HEK293 (cell line): ENCODE results near the gene TMEM42.

Experiments
- CTCF ChIA-PET: fragments of 350-600 bp; formaldehyde crosslinking; extraction: SDS; loops from one replicate; lab custom pipeline; 2021; ENCODE audit warnings: antibody characterized with exemption; lab: Yijun Ruan, JAX
- POLR2A ChIA-PET: fragments of 300-600 bp; formaldehyde crosslinking; extraction: SDS; loops from one replicate; lab custom pipeline; 2020; ENCODE audit warnings: antibody characterized with exemption, inconsistent platforms; lab: Yijun Ruan, JAX
- H3K27ac ChIP-seq: fragments of 200-500 bp; sonication (Bioruptor generic); 2 replicates; pipeline ENCODE4 v1.5.1; 2014; ENCODE audit warnings: low read depth, low read length, control low read depth, inconsistent platforms; ENCODE audit errors: extremely low read depth
- H3K36me3 ChIP-seq, 2 experiments: fragments of 200-500 bp in 1 of 2; sonication (Bioruptor generic) in 1 of 2; 1 replicate in 1 of 2; 2 replicates in 1 of 2; pipeline ENCODE4 v1.5.1; 2014 to 2017; ENCODE audit warnings: inconsistent platforms in 2 of 2, low read length in 2 of 2; ENCODE audit not compliant: control insufficient read depth in 2 of 2, insufficient read depth in 1 of 2
- H3K4me1 ChIP-seq: fragments of 200-500 bp; sonication (Bioruptor generic); 2 replicates; pipeline ENCODE4 v1.5.1; 2014; ENCODE audit warnings: mild to moderate bottlenecking, low read length, inconsistent platforms; ENCODE audit not compliant: control insufficient read depth, insufficient read depth
- H3K4me3 ChIP-seq: 2 replicates; pipeline ENCODE4 v1.5.1; 2011; ENCODE audit warnings: low read depth, mild to moderate bottlenecking, control low read depth, low read length, moderate library complexity
- H3K9me3 ChIP-seq: fragments of 200-500 bp; sonication (Bioruptor generic); 2 replicates; pipeline ENCODE4 v1.5.1; 2014; ENCODE audit warnings: low read depth, low read length, inconsistent platforms; ENCODE audit not compliant: control insufficient read depth, insufficient read depth
- GLIS1 ChIP-seq: fragments of 450-650 bp; formaldehyde crosslinking; IDR thresholded peaks from 2 replicates; pipeline ENCODE4 v1.5.1; 2016; ENCODE audit warnings: missing biosample characterization, missing genetic modification characterization
- IKZF3 ChIP-seq: fragments of 450-650 bp; IDR thresholded peaks from 2 replicates; pipeline ENCODE4 v1.5.0; 2018; ENCODE audit warnings: missing biosample characterization, mild to moderate bottlenecking, missing genetic modification characterization, moderate library complexity
- KLF1 ChIP-seq: fragments of 450-650 bp; formaldehyde crosslinking; IDR thresholded peaks from 2 replicates; pipeline ENCODE4 v1.5.1; 2016; ENCODE audit warnings: missing biosample characterization, missing genetic modification characterization
- SCRT1 ChIP-seq: fragments of 450-650 bp; formaldehyde crosslinking; IDR thresholded peaks from 2 replicates; pipeline ENCODE4 v1.5.1; 2016; ENCODE audit warnings: missing biosample characterization, missing genetic modification characterization, borderline replicate concordance
- SCRT2 ChIP-seq: fragments of 450-650 bp; formaldehyde crosslinking; IDR thresholded peaks from 2 replicates; pipeline ENCODE4 v1.5.1; 2016; ENCODE audit warnings: missing biosample characterization, missing genetic modification characterization
- SP7 ChIP-seq: fragments of 450-650 bp; formaldehyde crosslinking; IDR thresholded peaks from 2 replicates; pipeline ENCODE4 v1.5.1; 2016; ENCODE audit warnings: missing biosample characterization, missing genetic modification characterization
- ZBTB21 ChIP-seq: fragments of 450-650 bp; formaldehyde crosslinking; IDR thresholded peaks from 2 replicates; pipeline ENCODE4 v1.5.1; 2017; ENCODE audit warnings: missing biosample characterization, missing genetic modification characterization
- ZNF112 ChIP-seq: fragments of 450-650 bp; formaldehyde crosslinking; IDR thresholded peaks from 2 replicates; pipeline ENCODE4 v1.5.0; 2017; ENCODE audit warnings: missing biosample characterization, missing genetic modification characterization
- ZNF133 ChIP-seq: fragments of 450-650 bp; formaldehyde crosslinking; IDR thresholded peaks from 2 replicates; pipeline ENCODE4 v1.5.1; 2016; ENCODE audit warnings: missing biosample characterization, missing genetic modification characterization
- ZNF16 ChIP-seq: fragments of 450-650 bp; formaldehyde crosslinking; IDR thresholded peaks from 2 replicates; pipeline ENCODE4 v1.5.1; 2016; ENCODE audit warnings: low read depth, missing biosample characterization, missing genetic modification characterization
- ZNF174 ChIP-seq: fragments of 450-650 bp; formaldehyde crosslinking; IDR thresholded peaks from 2 replicates; pipeline ENCODE4 v1.5.0; 2017; ENCODE audit warnings: missing biosample characterization, mild to moderate bottlenecking, missing genetic modification characterization
- ZNF184 ChIP-seq: fragments of 450-650 bp; IDR thresholded peaks from 2 replicates; pipeline ENCODE4 v1.5.1; 2018; ENCODE audit warnings: missing biosample characterization, mild to moderate bottlenecking, missing genetic modification characterization
- ZNF221 ChIP-seq: fragments of 450-650 bp; formaldehyde crosslinking; IDR thresholded peaks from 2 replicates; pipeline ENCODE4 v1.5.1; 2017; ENCODE audit warnings: missing biosample characterization, missing genetic modification characterization, borderline replicate concordance
- ZNF335 ChIP-seq: fragments of 450-650 bp; formaldehyde crosslinking; conservative IDR thresholded peaks from 2 replicates; pipeline ENCODE4 v1.5.1; 2016; ENCODE audit warnings: missing biosample characterization, missing genetic modification characterization
- ZNF391 ChIP-seq: fragments of 450-650 bp; formaldehyde crosslinking; IDR thresholded peaks from 2 replicates; pipeline ENCODE4 v1.5.1; 2016; ENCODE audit warnings: low read depth, missing biosample characterization, missing genetic modification characterization, borderline replicate concordance
- ZNF501 ChIP-seq: fragments of 450-650 bp; formaldehyde crosslinking; IDR thresholded peaks from 2 replicates; pipeline ENCODE4 v1.5.1; 2016; ENCODE audit warnings: missing biosample characterization, missing genetic modification characterization
- ZNF510 ChIP-seq: fragments of 450-650 bp; formaldehyde crosslinking; IDR thresholded peaks from 2 replicates; pipeline ENCODE4 v1.5.1; 2018; ENCODE audit warnings: mild to moderate bottlenecking, missing genetic modification characterization, missing biosample characterization; ENCODE audit not compliant: insufficient replicate concordance
- ZNF530 ChIP-seq: fragments of 450-650 bp; formaldehyde crosslinking; IDR thresholded peaks from 2 replicates; pipeline ENCODE4 v1.5.1; 2016; ENCODE audit warnings: low read depth, missing biosample characterization, missing genetic modification characterization
- ZNF600 ChIP-seq: fragments of 450-650 bp; formaldehyde crosslinking; IDR thresholded peaks from 2 replicates; pipeline ENCODE4 v1.5.1; 2016; ENCODE audit warnings: missing biosample characterization, missing genetic modification characterization
- ZNF629 ChIP-seq: fragments of 450-650 bp; formaldehyde crosslinking; IDR thresholded peaks from 2 replicates; pipeline ENCODE4 v1.5.1; 2017; ENCODE audit warnings: missing biosample characterization, missing genetic modification characterization
- ZNF658 ChIP-seq: fragments of 450-650 bp; formaldehyde crosslinking; IDR thresholded peaks from 2 replicates; pipeline ENCODE4; 2016; ENCODE audit warnings: missing biosample characterization, missing genetic modification characterization
- ZNF837 ChIP-seq: fragments of 450-650 bp; formaldehyde crosslinking; IDR thresholded peaks from 2 replicates; pipeline ENCODE4 v1.5.1; 2016; ENCODE audit warnings: missing biosample characterization, missing genetic modification characterization
- ZXDB ChIP-seq: fragments of 450-650 bp; formaldehyde crosslinking; IDR thresholded peaks from 2 replicates; pipeline ENCODE4 v1.5.1; 2016; ENCODE audit warnings: missing biosample characterization, missing genetic modification characterization
- TF ChIP-seq, protein P1 (sequence below): fragments of 450-650 bp; formaldehyde crosslinking; IDR thresholded peaks from 2 replicates; pipeline ENCODE4 v1.5.1; 2017; ENCODE audit warnings: missing biosample characterization, mild to moderate bottlenecking, missing genetic modification characterization, moderate library complexity
- TF ChIP-seq, protein P2 (sequence below): fragments of 450-650 bp; IDR thresholded peaks from 2 replicates; pipeline ENCODE4 v1.5.1; 2018; ENCODE audit warnings: missing biosample characterization, mild to moderate bottlenecking, missing genetic modification characterization
- TF ChIP-seq, protein P3 (sequence below): fragments of 450-650 bp; formaldehyde crosslinking; IDR thresholded peaks from 2 replicates; pipeline ENCODE4 v1.5.1; 2016; ENCODE audit warnings: missing biosample characterization, missing genetic modification characterization
- TF ChIP-seq, protein P4 (sequence below): fragments of 450-650 bp; formaldehyde crosslinking; IDR thresholded peaks from 2 replicates; pipeline ENCODE4 v1.5.1; 2017; ENCODE audit warnings: missing biosample characterization, missing genetic modification characterization

The TMEM42 gene

DNA sequence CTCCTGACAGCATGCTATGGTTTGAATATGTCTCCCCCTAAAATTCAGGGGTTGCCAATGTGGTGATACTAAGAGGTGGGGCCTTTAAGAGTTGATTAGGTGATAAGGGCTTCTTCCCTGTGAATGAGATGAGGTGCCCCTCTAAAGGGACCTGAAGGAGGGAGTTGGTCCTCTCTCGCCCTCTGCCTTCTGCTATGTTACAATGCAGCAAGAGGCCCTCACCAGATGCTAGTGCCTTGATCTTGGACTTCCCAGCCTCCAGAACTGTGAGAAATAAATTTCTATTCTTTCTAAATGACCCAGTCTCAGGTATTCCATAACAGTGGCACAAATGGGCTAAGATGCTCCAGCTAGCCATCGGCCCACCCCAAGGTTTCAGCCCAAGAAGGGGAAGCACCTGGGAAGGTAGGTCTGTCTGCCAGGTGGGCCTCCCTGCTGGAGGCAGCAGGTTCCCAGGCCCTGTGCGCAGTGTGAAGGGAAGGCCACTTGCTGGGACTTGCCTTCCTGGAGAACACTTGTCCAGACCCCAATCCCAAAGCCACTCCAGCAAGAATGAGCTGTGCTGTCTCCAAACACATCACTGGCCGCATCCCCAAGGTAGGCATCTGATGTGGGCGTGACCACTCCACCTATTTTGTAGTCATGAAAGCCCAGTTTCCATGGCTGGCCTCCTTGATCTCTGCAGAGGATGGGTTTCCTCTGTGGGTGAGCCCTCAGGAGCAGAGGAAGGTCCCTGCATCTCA is 21.7 kb downstream of the TMEM42 start:
- ChIA-PET POLR2A (no interaction called here), CTCF (interaction anchor here (0.7 kb wide), 1 partner anchor 122 kb away, joined by 3 read pairs; the partner anchor contains the start of gene KIAA1143)
- TF ChIP-seq ZNF658 (no peak), ZNF174 (no peak), ZNF221 (tag by site-specific recombination) (no peak), ZNF530 (tag by site-specific recombination) (no peak), ZNF391 (tag by site-specific recombination) (no peak), SCRT1 (tag by site-specific recombination) (no peak), SCRT2 (tag by site-specific recombination) (no peak), ZNF16 (tag by site-specific recombination) (no peak), ZNF837 (tag by site-specific recombination) (no peak), ZNF501 (no peak), ZNF133 (tag by site-specific recombination) (no peak), ZNF510 (no peak)
- TF ChIP-seq, protein P1, sequence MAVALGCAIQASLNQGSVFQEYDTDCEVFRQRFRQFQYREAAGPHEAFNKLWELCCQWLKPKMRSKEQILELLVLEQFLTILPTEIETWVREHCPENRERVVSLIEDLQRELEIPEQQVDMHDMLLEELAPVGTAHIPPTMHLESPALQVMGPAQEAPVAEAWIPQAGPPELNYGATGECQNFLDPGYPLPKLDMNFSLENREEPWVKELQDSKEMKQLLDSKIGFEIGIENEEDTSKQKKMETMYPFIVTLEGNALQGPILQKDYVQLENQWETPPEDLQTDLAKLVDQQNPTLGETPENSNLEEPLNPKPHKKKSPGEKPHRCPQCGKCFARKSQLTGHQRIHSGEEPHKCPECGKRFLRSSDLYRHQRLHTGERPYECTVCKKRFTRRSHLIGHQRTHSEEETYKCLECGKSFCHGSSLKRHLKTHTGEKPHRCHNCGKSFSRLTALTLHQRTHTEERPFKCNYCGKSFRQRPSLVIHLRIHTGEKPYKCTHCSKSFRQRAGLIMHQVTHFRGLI (tag by site-specific recombination) = no peak
- no peak overlapping the region for H3K27ac ChIP-seq
- H3K4me3 ChIP-seq = no peak overlapping the region
- H3K4me1 ChIP-seq = no peaks in the 10 kb centered on the region
- H3K9me3 ChIP-seq = no peaks in the 10 kb centered on the region
- H3K36me3 ChIP-seq = no peaks in the 10 kb centered on the region

DNA sequence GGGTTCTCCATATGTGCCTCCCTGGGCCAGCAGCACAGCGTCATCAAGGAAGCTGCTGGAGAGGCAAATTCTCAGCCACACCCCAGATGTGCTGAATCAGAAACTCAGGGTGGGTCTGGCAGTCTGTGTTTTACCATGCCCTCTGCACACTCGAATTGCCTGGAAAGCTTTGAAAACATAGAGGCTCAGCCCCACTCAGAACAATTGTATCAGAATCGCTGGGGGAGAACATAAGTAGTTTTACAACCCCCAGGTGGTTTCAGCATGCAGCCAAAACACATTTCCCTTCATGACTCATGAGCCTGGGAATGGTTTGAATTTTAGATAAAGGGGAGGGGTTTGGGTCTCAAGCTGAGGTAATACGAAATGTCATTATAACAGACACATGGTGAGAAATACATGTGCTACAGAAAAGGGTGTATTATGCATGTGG is 22.3 kb downstream of the TMEM42 start:
- H3K4me3 ChIP-seq = no peak overlapping the region
- no peaks in the 10 kb centered on the region for H3K9me3 ChIP-seq
- CTCF ChIA-PET = interaction anchor here (0.6 to 0.7 kb wide), 2 partner anchors 123 to 1125 kb away, joined by 3 read pairs; partner anchors contain the start of gene KIAA1143
- POLR2A ChIA-PET = no interaction called here
- H3K27ac ChIP-seq = no peak overlapping the region
- no peaks in the 10 kb centered on the region for H3K4me1 ChIP-seq
- H3K36me3 ChIP-seq = no peaks in the 10 kb centered on the region
- no peak for TF ChIP-seq ZNF112 (tag by site-specific recombination)
- TF ChIP-seq, protein P2, sequence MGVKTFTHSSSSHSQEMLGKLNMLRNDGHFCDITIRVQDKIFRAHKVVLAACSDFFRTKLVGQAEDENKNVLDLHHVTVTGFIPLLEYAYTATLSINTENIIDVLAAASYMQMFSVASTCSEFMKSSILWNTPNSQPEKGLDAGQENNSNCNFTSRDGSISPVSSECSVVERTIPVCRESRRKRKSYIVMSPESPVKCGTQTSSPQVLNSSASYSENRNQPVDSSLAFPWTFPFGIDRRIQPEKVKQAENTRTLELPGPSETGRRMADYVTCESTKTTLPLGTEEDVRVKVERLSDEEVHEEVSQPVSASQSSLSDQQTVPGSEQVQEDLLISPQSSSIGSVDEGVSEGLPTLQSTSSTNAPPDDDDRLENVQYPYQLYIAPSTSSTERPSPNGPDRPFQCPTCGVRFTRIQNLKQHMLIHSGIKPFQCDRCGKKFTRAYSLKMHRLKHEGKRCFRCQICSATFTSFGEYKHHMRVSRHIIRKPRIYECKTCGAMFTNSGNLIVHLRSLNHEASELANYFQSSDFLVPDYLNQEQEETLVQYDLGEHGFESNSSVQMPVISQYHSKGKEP (tag by site-specific recombination) = peak; percentile 64; the same call in 1 of the 2 replicates
- peak; percentile 88 for TF ChIP-seq ZNF629
- peak; percentile 83 for TF ChIP-seq ZNF335 (tag by site-specific recombination)
- TF ChIP-seq ZNF184 = peak; percentile 66
- TF ChIP-seq GLIS1 (tag by site-specific recombination) = peak; percentile 99
- TF ChIP-seq SP7 (tag by site-specific recombination) = peak; percentile 68
- 0 out of 2 replicates have a peak, but pooled peaks have one; percentile 18 for TF ChIP-seq IKZF3 (tag by site-specific recombination)
- peak; percentile 60 for TF ChIP-seq ZBTB21
- TF ChIP-seq KLF1 = peak; percentile 61
- TF ChIP-seq, protein P3, sequence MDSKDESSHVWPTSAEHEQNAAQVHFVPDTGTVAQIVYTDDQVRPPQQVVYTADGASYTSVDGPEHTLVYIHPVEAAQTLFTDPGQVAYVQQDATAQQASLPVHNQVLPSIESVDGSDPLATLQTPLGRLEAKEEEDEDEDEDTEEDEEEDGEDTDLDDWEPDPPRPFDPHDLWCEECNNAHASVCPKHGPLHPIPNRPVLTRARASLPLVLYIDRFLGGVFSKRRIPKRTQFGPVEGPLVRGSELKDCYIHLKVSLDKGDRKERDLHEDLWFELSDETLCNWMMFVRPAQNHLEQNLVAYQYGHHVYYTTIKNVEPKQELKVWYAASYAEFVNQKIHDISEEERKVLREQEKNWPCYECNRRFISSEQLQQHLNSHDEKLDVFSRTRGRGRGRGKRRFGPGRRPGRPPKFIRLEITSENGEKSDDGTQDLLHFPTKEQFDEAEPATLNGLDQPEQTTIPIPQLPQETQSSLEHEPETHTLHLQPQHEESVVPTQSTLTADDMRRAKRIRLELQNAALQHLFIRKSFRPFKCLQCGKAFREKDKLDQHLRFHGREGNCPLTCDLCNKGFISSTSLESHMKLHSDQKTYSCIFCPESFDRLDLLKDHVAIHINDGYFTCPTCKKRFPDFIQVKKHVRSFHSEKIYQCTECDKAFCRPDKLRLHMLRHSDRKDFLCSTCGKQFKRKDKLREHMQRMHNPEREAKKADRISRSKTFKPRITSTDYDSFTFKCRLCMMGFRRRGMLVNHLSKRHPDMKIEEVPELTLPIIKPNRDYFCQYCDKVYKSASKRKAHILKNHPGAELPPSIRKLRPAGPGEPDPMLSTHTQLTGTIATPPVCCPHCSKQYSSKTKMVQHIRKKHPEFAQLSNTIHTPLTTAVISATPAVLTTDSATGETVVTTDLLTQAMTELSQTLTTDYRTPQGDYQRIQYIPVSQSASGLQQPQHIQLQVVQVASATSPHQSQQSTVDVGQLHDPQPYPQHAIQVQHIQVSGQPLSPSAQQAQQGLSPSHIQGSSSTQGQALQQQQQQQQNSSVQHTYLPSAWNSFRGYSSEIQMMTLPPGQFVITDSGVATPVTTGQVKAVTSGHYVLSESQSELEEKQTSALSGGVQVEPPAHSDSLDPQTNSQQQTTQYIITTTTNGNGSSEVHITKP (tag by site-specific recombination) = peak; percentile 66
- peak; percentile 67; the same call in 1 of the 2 replicates for TF ChIP-seq ZNF600 (tag by site-specific recombination)
- TF ChIP-seq, protein P4, sequence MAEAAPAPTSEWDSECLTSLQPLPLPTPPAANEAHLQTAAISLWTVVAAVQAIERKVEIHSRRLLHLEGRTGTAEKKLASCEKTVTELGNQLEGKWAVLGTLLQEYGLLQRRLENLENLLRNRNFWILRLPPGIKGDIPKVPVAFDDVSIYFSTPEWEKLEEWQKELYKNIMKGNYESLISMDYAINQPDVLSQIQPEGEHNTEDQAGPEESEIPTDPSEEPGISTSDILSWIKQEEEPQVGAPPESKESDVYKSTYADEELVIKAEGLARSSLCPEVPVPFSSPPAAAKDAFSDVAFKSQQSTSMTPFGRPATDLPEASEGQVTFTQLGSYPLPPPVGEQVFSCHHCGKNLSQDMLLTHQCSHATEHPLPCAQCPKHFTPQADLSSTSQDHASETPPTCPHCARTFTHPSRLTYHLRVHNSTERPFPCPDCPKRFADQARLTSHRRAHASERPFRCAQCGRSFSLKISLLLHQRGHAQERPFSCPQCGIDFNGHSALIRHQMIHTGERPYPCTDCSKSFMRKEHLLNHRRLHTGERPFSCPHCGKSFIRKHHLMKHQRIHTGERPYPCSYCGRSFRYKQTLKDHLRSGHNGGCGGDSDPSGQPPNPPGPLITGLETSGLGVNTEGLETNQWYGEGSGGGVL = peak; percentile 69
- no peak for TF ChIP-seq ZXDB
